ENCODE data around the gene MLIP. TPM values are rescaled to one million over a fixed set of nuclear protein-coding genes. Genes with fewer than 3 reads are reported as not detected.

Gene MLIP
- total RNA-seq, 1 donor from 2014 or later, result not detected

- Mint-ChIP-seq H3K27ac (ENCODE audit: unreplicated experiment) (no peak overlapping the region), H3K27me3 (ENCODE audit: unreplicated experiment) (no peaks in the 10 kb centered on the region), H3K36me3 (ENCODE audit: unreplicated experiment) (no peaks in the 10 kb centered on the region), H3K4me3 (ENCODE audit: unreplicated experiment) (no peak overlapping the region), H3K4me1 (ENCODE audit: unreplicated experiment) (no peaks in the 10 kb centered on the region), H3K9me3 (ENCODE audit: unreplicated experiment) (peaks cover 3% of the 10 kb centered on the region)
- no peak for DNase-seq (ENCODE audit: extremely low spot score, unreplicated experiment)
- no peak for TF ChIP-seq CTCF (IDR thresholded peaks at IDR 0.05)
Measured at GRCh38 chr6:54156650-54157250, 45.5 kb downstream of the MLIP start.

DNA sequence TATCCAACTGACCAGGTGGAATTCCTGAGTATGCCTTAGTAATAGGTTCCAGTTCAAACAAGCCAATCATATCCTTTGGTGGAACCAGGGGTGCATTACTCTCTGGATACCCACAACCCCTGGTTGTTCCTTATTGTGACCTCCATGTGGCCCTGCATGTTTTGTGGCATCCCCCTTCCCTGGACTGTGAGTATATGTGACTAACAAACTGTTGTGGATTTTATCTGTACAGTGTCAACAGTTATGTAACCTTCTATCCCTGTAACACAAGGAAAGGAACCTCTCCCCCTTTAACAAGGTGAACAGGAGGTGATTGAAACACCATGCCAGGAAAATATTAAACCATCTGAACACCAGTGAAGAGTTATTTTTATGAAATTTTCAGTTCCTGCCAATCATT is 46.2 kb downstream of the MLIP start:
- Mint-ChIP-seq H3K4me3 (ENCODE audit: unreplicated experiment) (no peak overlapping the region), H3K27ac (ENCODE audit: unreplicated experiment) (no peak overlapping the region), H3K27me3 (ENCODE audit: unreplicated experiment) (no peaks in the 10 kb centered on the region), H3K4me1 (ENCODE audit: unreplicated experiment) (no peaks in the 10 kb centered on the region), H3K36me3 (ENCODE audit: unreplicated experiment) (no peaks in the 10 kb centered on the region), H3K9me3 (ENCODE audit: unreplicated experiment) (peaks cover 3% of the 10 kb centered on the region)
- TF ChIP-seq CTCF (IDR thresholded peaks at IDR 0.05), result no peak
- no peak for DNase-seq (ENCODE audit: extremely low spot score, unreplicated experiment)

GRCh38 chr6:54173089-54173488 is 61.8 kb downstream of the MLIP start:
- H3K9me3 Mint-ChIP-seq (ENCODE audit: unreplicated experiment), result peaks cover 21% of the 10 kb centered on the region
- DNase-seq (ENCODE audit: extremely low spot score, unreplicated experiment), result no peak
- TF ChIP-seq CTCF (IDR thresholded peaks at IDR 0.05), result no peak
- H3K27ac Mint-ChIP-seq (ENCODE audit: unreplicated experiment), result peak overlapping the region; percentile 31
- peaks cover 3% of the 10 kb centered on the region for H3K36me3 Mint-ChIP-seq (ENCODE audit: unreplicated experiment)
- H3K4me3 Mint-ChIP-seq (ENCODE audit: unreplicated experiment), result no peak overlapping the region
- peaks cover 21% of the 10 kb centered on the region for H3K4me1 Mint-ChIP-seq (ENCODE audit: unreplicated experiment)
- no peaks in the 10 kb centered on the region for H3K27me3 Mint-ChIP-seq (ENCODE audit: unreplicated experiment)

DNA sequence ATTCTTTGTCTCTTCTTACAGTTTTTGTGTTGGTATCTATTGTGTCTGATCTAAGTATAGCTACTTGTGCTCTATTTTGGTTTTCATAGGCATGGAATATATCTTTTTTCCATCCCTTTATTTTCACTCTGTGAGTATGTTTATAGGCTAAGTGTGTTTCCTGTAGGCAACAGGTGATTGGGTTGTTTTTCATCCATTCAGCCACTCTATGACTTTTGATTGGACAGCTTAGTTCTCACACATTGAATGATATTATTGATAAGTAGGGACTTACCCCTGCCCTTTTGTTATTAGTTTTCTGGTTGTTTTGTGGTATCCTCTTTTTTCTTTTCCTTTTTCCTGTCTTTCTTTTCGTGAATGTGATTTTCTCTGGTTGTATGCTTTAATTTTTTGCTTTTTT is 67.9 kb downstream of the MLIP start:
- Mint-ChIP-seq H3K4me3 (ENCODE audit: unreplicated experiment) (no peak overlapping the region), H3K27ac (ENCODE audit: unreplicated experiment) (no peak overlapping the region), H3K27me3 (ENCODE audit: unreplicated experiment) (no peaks in the 10 kb centered on the region), H3K9me3 (ENCODE audit: unreplicated experiment) (peaks cover 16% of the 10 kb centered on the region), H3K4me1 (ENCODE audit: unreplicated experiment) (peaks cover under 1% of the 10 kb centered on the region), H3K36me3 (ENCODE audit: unreplicated experiment) (peaks cover 3% of the 10 kb centered on the region)
- no peak for DNase-seq (ENCODE audit: extremely low spot score, unreplicated experiment)
- TF ChIP-seq CTCF (IDR thresholded peaks at IDR 0.05), result no peak

DNA sequence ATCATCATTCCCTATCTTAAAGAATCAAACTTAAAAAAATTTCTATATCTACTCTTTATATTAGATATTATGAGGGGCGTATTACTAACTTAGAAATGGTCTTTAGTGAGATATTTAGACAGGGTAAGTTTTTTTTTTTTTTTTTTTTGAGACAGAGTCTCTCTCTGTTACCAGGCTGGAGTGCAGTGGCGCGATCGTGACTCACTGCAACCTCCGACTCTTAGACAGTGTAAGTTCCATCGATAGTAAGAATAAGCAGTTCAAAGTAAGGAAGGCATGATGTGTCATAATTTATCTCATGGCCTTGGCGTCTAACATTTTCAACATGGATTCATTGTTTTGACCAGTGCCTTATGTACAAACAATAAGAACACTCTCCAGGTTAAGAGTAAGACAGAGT is 72.4 kb downstream of the MLIP start:
- Mint-ChIP-seq H3K9me3 (ENCODE audit: unreplicated experiment) (no peaks in the 10 kb centered on the region), H3K4me1 (ENCODE audit: unreplicated experiment) (peaks cover 3% of the 10 kb centered on the region), H3K4me3 (ENCODE audit: unreplicated experiment) (no peak overlapping the region), H3K27ac (ENCODE audit: unreplicated experiment) (no peak overlapping the region), H3K27me3 (ENCODE audit: unreplicated experiment) (no peaks in the 10 kb centered on the region), H3K36me3 (ENCODE audit: unreplicated experiment) (no peaks in the 10 kb centered on the region)
- TF ChIP-seq CTCF (IDR thresholded peaks at IDR 0.05), result no peak
- DNase-seq (ENCODE audit: extremely low spot score, unreplicated experiment), result no peak
